ENCODE measurements around the gene IBA57.

The IBA57 gene

DNA sequence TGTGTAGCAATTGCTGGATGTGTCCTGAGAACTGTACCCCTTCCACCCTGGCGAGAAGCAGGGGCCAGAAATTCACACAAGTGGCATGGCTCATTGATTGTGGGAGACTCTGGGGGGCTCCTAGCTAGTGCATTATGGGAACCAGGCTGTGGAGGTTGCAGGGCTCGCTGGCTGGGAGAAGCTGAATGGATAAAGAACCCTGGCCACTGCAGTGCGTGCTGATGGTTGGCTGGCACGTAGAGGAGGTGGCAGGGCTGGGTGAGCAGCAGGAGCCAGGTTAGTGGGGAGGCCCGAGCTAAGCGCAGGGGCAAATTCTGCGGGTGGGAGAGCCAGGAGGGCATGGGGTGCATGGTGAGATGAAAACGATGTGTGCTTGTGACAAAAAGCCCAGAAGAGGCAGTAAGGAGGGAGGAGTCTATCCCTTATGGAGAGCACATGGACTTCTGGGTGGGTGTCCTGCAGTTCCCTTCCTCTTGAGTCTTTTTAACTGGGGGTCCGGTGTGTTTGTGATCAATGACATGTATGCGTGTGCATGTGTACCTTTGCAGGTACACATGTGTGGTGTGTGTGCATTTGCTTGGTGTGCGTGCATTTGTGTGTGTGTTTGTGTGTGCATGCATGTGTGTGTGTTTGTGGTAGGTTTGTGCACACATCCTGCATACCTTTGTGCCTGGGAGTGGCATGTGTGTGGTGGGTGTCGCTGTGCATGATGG lies 22.0 kb upstream of the IBA57 start:
- Histone ChIP-seq H3K9me2 (replicated peaks; ENCODE audit: insufficient read depth, low read length) (no peaks in the 10 kb centered on the region), H3K4me1 (ENCODE audit: low read length) (peaks cover 14% of the 10 kb centered on the region), H2AFZ (ENCODE audit: low read length) (no peak overlapping the region), H3K4me3 (ENCODE audit: low read length) (no peak overlapping the region), H3F3A (ENCODE audit: insufficient read depth, low read length) (peaks cover 15% of the 10 kb centered on the region), H3K9ac (ENCODE audit: low read length) (no peak overlapping the region), H3K27ac (ENCODE audit: low read length) (no peak overlapping the region), H3K79me2 (ENCODE audit: low read length) (peaks cover 75% of the 10 kb centered on the region), H3K36me3 (replicated peaks; ENCODE audit: insufficient read depth, low read length) (peaks cover 6% of the 10 kb centered on the region; the same call in 1 of the 2 replicates), H3K27me3 (replicated peaks; ENCODE audit: insufficient read depth, low read length) (no peaks in the 10 kb centered on the region), H3K9me3 (replicated peaks; ENCODE audit: insufficient read depth, low read length) (no peaks in the 10 kb centered on the region), H4K20me1 (ENCODE audit: insufficient read depth, low read length) (peaks cover 32% of the 10 kb centered on the region), H3K4me2 (ENCODE audit: low read depth, low read length) (no peak overlapping the region)
- DNase-seq = no peak
- TF ChIP-seq EZH2 (optimal IDR thresholded peaks at IDR 0.05; ENCODE audit: low read depth, low read length) (no peak), EZH2phosphoT487 (IDR thresholded peaks at IDR 0.05; ENCODE audit: low read length) (no peak)
- TF ChIP-seq, protein P1, sequence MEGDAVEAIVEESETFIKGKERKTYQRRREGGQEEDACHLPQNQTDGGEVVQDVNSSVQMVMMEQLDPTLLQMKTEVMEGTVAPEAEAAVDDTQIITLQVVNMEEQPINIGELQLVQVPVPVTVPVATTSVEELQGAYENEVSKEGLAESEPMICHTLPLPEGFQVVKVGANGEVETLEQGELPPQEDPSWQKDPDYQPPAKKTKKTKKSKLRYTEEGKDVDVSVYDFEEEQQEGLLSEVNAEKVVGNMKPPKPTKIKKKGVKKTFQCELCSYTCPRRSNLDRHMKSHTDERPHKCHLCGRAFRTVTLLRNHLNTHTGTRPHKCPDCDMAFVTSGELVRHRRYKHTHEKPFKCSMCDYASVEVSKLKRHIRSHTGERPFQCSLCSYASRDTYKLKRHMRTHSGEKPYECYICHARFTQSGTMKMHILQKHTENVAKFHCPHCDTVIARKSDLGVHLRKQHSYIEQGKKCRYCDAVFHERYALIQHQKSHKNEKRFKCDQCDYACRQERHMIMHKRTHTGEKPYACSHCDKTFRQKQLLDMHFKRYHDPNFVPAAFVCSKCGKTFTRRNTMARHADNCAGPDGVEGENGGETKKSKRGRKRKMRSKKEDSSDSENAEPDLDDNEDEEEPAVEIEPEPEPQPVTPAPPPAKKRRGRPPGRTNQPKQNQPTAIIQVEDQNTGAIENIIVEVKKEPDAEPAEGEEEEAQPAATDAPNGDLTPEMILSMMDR (IDR thresholded peaks at IDR 0.05; ENCODE audit: low read length) = no peak

DNA sequence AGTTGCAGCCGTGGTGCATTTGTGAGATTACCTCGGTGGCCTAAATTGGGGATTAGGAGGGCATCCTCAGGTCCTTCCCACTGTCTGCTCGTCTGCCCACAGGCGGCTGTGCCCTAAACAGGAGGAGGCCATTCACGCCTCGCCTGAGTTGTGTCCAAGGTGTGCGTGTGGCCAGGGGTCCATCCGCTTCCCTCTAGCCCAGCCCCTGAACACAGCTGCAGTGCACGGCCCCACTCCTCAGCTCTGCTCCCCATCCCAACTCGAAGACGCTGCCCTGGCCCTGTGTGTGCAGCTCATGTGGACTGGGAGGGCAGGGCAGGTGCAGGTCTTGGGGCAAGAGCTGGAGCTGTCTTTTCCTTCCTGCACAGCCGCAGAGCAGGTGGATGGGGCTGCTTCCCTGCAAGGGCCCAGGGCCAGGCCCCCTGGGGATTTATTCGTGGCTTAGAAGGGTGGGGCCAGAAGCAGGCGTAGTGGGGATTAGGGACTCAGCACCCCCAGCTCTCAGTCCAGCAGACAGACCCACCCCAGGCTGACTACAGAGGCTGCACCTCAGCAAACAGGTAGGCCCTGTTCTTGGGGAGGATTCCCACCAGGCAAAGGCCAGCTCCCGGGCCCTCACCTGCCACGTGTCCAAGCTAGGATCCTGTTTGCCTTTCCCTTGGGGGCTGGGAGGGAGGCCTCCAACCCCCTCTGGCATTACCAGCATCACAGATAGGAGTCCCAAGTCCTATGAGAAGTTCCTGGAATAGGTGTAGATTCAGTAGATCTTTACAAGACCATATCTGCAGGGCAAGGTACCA lies 21.2 kb upstream of the IBA57 start:
- Histone ChIP-seq H3K9ac (ENCODE audit: low read length) (no peak overlapping the region), H3K4me2 (ENCODE audit: low read depth, low read length) (no peak overlapping the region)

DNA sequence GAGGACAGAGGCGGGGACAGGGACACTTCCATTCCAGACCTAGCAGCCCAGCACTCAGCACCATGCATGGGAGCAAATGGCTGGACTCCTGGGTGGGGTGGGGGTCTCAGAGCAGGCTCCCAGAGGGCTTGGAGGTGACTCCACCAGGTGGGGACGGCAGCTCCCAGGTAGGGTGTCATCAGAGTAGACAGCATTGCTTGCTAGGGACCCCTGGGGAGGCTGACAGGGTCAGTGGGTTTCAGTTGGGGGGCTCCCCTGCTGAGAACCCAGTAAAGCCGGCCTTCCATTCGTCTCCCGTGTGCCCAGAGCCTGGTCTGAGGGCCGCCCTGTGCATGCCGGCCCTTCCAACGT lies 20.6 kb upstream of the IBA57 start:
- Histone ChIP-seq H3K4me2 (ENCODE audit: low read depth, low read length) (no peak overlapping the region), H3K27ac (ENCODE audit: low read length) (no peak overlapping the region), H3K79me2 (ENCODE audit: low read length) (peaks cover 75% of the 10 kb centered on the region), H4K20me1 (ENCODE audit: insufficient read depth, low read length) (peaks cover 32% of the 10 kb centered on the region), H3K27me3 (replicated peaks; ENCODE audit: insufficient read depth, low read length) (no peaks in the 10 kb centered on the region), H3K4me1 (ENCODE audit: low read length) (peaks cover 14% of the 10 kb centered on the region), H3F3A (ENCODE audit: insufficient read depth, low read length) (peaks cover 12% of the 10 kb centered on the region), H3K9ac (ENCODE audit: low read length) (no peak overlapping the region), H3K9me2 (replicated peaks; ENCODE audit: insufficient read depth, low read length) (no peaks in the 10 kb centered on the region), H2AFZ (ENCODE audit: low read length) (no peak overlapping the region), H3K4me3 (ENCODE audit: low read length) (no peak overlapping the region), H3K36me3 (replicated peaks; ENCODE audit: insufficient read depth, low read length) (peaks cover 6% of the 10 kb centered on the region; the same call in 1 of the 2 replicates), H3K9me3 (replicated peaks; ENCODE audit: insufficient read depth, low read length) (no peaks in the 10 kb centered on the region)
- no peak for DNase-seq
- TF ChIP-seq, protein P1 (IDR thresholded peaks at IDR 0.05; ENCODE audit: low read length) = no peak
- TF ChIP-seq EZH2phosphoT487 (IDR thresholded peaks at IDR 0.05; ENCODE audit: low read length) (no peak), EZH2 (optimal IDR thresholded peaks at IDR 0.05; ENCODE audit: low read depth, low read length) (no peak)

More for the DNA sequence above, 21.2 kb upstream of the IBA57 start:
- peaks cover 14% of the 10 kb centered on the region for H3F3A ChIP-seq (ENCODE audit: insufficient read depth, low read length)
- H3K27me3 ChIP-seq (replicated peaks; ENCODE audit: insufficient read depth, low read length) = no peaks in the 10 kb centered on the region
- TF ChIP-seq EZH2phosphoT487 (IDR thresholded peaks at IDR 0.05; ENCODE audit: low read length) (no peak), EZH2 (optimal IDR thresholded peaks at IDR 0.05; ENCODE audit: low read depth, low read length) (no peak)
- TF ChIP-seq, protein P1 (IDR thresholded peaks at IDR 0.05; ENCODE audit: low read length) = no peak
- H3K79me2 ChIP-seq (ENCODE audit: low read length) = peaks cover 75% of the 10 kb centered on the region
- H3K27ac ChIP-seq (ENCODE audit: low read length) = no peak overlapping the region
- no peak overlapping the region for H3K4me3 ChIP-seq (ENCODE audit: low read length)
- H3K36me3 ChIP-seq (replicated peaks; ENCODE audit: insufficient read depth, low read length) = peaks cover 6% of the 10 kb centered on the region; the same call in 1 of the 2 replicates
- no peak overlapping the region for H2AFZ ChIP-seq (ENCODE audit: low read length)
- no peak for DNase-seq
- no peaks in the 10 kb centered on the region for H3K9me2 ChIP-seq (replicated peaks; ENCODE audit: insufficient read depth, low read length)
- H3K9me3 ChIP-seq (replicated peaks; ENCODE audit: insufficient read depth, low read length) = no peaks in the 10 kb centered on the region
- peaks cover 32% of the 10 kb centered on the region for H4K20me1 ChIP-seq (ENCODE audit: insufficient read depth, low read length)
- H3K4me1 ChIP-seq (ENCODE audit: low read length) = peaks cover 14% of the 10 kb centered on the region
